Fibroblast of lung (primary cell): ENCODE results near the gene C2orf81. TPM values are rescaled to one million over a fixed set of nuclear protein-coding genes. Genes with fewer than 3 reads are reported as not detected.

Source experiments
- DNase-seq, 2 donors: peaks; one replicate each; pipeline versions ENCODE4 v3.0.0 to v3.0.0-alpha.2; 2010; ENCODE audit warnings: low read depth in 2 of 2
- H2AFZ ChIP-seq: 2 replicates; pipeline ENCODE4 v1.5.1; 2012; ENCODE audit warnings: low read length, control low read depth, inconsistent platforms
- H3K27ac ChIP-seq: 2 replicates; pipeline ENCODE4 v1.5.1; 2011; ENCODE audit warnings: low read length, control low read depth; ENCODE audit not compliant: insufficient read depth
- H3K27me3 ChIP-seq: 2 replicates; pipeline ENCODE4 v1.5.1; 2011; ENCODE audit warnings: mild to moderate bottlenecking, low read length; ENCODE audit not compliant: control insufficient read depth, insufficient read depth
- H3K36me3 ChIP-seq: 2 replicates; pipeline ENCODE4 v1.5.1; 2011; ENCODE audit warnings: low read length; ENCODE audit not compliant: control insufficient read depth, insufficient read depth
- H3K4me1 ChIP-seq: 2 replicates; pipeline ENCODE4 v1.5.1; 2011; ENCODE audit warnings: low read length; ENCODE audit not compliant: control insufficient read depth, insufficient read depth; ENCODE audit errors: extremely low read depth
- H3K4me2 ChIP-seq: 2 replicates; pipeline ENCODE4 v1.5.1; 2011; ENCODE audit warnings: low read length, control low read depth; ENCODE audit not compliant: insufficient read depth; ENCODE audit errors: extremely low read depth
- H3K4me3 ChIP-seq, 4 experiments: fragments of 200-600 bp in 1 of 4; sonication (generic) in 1 of 4; replicated peaks in 1 of 4; 2 replicates each; pipeline ENCODE4 v1.5.1; 2011 to 2016; ENCODE audit warnings: low read length in 4 of 4, low read depth in 3 of 4, mild to moderate bottlenecking in 3 of 4, control low read depth in 2 of 4, inconsistent platforms in 1 of 4, mixed read lengths in 1 of 4; ENCODE audit not compliant: insufficient read depth in 1 of 4; ENCODE audit errors: control extremely low read depth in 1 of 4
- H3K79me2 ChIP-seq: 2 replicates; pipeline ENCODE4 v1.5.1; 2012; ENCODE audit warnings: mild to moderate bottlenecking, low read length, inconsistent platforms; ENCODE audit not compliant: control insufficient read depth, insufficient read depth
- H3K9ac ChIP-seq: 2 replicates; pipeline ENCODE4 v1.5.1; 2011; ENCODE audit warnings: mild to moderate bottlenecking, low read length, control low read depth; ENCODE audit not compliant: insufficient read depth
- H3K9me3 ChIP-seq: 2 replicates; pipeline ENCODE4 v1.5.1; 2012; ENCODE audit warnings: low read depth, low read length; ENCODE audit not compliant: control insufficient read depth, insufficient read depth
- H4K20me1 ChIP-seq: 2 replicates; pipeline ENCODE4 v1.5.1; 2011; ENCODE audit warnings: low read length; ENCODE audit not compliant: control insufficient read depth, insufficient read depth; ENCODE audit errors: extremely low read depth
- EZH2 ChIP-seq: IDR thresholded peaks from 2 replicates; pipeline ENCODE4 v1.5.1; 2012; ENCODE audit warnings: low read length, control low read depth, mild to moderate bottlenecking; ENCODE audit errors: missing control alignments
- polyA plus RNA-seq, 2 donors: library from polyadenylated mRNA; depleted of rRNA in 1 of 2; stranded (reverse) in 1 of 2; unstranded in 1 of 2; fragments of >200 nt; gene quantifications; 2 replicates each; pipeline ENCODE4 v1.2.1, GENCODE V29; 2011 to 2012; ENCODE audit warnings: missing spikeins in 1 of 2
- total RNA-seq: library from RNA; depleted of rRNA; stranded (reverse); fragments of >200 nt; gene quantifications from 2 replicates; pipeline ENCODE4 v1.2.1, GENCODE V29; 2014
- TF ChIP-seq, protein P1 (sequence below), 2 donors: IDR thresholded peaks in 1 of 2; conservative IDR thresholded peaks in 1 of 2; 1 replicate in 1 of 2; 2 replicates in 1 of 2; pipeline ENCODE4 v1.5.1; 2011 to 2012; ENCODE audit warnings: low read length in 2 of 2, control low read depth in 1 of 2, inconsistent platforms in 1 of 2, low read depth in 1 of 2, mild to moderate bottlenecking in 1 of 2

Gene C2orf81
- total and polyA plus RNA-seq, 2 donors (not counting 1 experiment from before 2014, with no cell fraction given) = 0.25 to 1.5 TPM

DNA sequence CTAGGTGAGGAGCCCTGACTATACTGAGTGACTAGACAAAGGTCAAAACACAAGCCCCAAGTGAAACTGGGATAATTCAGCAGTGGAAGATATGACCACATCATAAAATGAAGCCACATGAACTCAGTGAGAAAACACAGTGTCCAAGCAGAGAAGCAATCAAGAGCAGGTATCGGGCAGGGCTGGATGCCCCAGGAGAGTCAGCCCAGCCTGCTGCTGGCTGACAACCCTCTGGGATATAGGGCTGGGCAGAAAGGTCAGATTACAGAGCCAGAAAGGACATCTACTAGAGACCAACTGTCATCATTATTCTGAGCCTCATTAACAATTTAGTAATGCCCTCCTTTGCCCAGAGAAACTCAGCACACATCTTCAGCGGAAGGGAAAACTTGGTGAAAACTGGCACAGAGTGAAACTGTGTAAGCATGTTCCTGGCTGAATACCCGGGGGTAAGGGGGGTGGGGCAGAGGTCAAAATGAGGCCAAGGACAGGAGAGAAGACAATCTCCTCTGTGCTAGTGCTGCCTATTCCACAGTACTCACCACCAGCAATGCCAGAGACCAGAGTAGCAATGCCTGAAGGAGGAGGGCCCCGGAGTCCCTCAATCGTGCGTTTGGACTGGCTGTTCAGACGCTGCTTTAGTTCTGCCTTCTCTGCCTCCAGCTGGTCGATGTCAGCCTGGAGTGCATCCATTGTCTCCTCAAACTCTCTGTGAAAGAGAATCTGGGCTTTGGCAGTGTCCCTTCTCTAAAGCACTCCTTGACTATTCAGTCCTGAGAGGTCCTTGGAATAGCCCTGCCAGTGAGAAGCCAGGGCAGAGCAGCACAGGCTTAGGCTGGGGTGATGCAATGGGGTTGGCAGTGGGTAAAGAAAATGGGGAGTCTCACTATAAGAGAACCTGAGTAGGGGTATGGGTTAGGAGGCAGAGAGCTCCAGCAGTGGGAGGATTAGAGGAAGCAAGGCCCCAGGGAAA is 56.6 kb downstream of the C2orf81 start:
- Histone ChIP-seq H3K79me2 (no peaks in the 10 kb centered on the region), H3K27ac (no peak overlapping the region), H3K9ac (no peak overlapping the region), H3K36me3 (peaks cover 35% of the 10 kb centered on the region), H3K4me2 (no peak overlapping the region), H3K9me3 (no peaks in the 10 kb centered on the region), H3K4me3 (no peak overlapping the region), H2AFZ (no peak overlapping the region), H3K4me1 (no peaks in the 10 kb centered on the region), H4K20me1 (no peaks in the 10 kb centered on the region), H3K27me3 (no peaks in the 10 kb centered on the region)
- no peak for TF ChIP-seq EZH2
- TF ChIP-seq, protein P1, sequence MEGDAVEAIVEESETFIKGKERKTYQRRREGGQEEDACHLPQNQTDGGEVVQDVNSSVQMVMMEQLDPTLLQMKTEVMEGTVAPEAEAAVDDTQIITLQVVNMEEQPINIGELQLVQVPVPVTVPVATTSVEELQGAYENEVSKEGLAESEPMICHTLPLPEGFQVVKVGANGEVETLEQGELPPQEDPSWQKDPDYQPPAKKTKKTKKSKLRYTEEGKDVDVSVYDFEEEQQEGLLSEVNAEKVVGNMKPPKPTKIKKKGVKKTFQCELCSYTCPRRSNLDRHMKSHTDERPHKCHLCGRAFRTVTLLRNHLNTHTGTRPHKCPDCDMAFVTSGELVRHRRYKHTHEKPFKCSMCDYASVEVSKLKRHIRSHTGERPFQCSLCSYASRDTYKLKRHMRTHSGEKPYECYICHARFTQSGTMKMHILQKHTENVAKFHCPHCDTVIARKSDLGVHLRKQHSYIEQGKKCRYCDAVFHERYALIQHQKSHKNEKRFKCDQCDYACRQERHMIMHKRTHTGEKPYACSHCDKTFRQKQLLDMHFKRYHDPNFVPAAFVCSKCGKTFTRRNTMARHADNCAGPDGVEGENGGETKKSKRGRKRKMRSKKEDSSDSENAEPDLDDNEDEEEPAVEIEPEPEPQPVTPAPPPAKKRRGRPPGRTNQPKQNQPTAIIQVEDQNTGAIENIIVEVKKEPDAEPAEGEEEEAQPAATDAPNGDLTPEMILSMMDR (conservative IDR thresholded peaks at IDR 0.05 in 1 of 2, IDR thresholded peaks at IDR 0.05 in 1 of 2; ENCODE audit: low read depth in 1 of 2, low read length in 2 of 2) = no peak
- no peak for DNase-seq

Other genes with a start within 250 kb of the C2orf81 start
- gene MOB1A, start 242.7 kb downstream of the C2orf81 start, total RNA-seq = 80.9 and 87.4 TPM in 2 replicates
- 61.6 and 80.3 TPM in 2 replicates for gene MOB1A, start 242.7 kb downstream of the C2orf81 start, polyA plus RNA-seq
- 325 and 334 TPM in 2 replicates for gene MTHFD2, start 223.0 kb downstream of the C2orf81 start, total RNA-seq
- 72.2 and 95.4 TPM in 2 replicates for gene MTHFD2, start 223.0 kb downstream of the C2orf81 start, polyA plus RNA-seq
- under 0.01 and 0.17 TPM in 2 replicates for gene SLC4A5, start 78.2 kb downstream of the C2orf81 start, total RNA-seq
- 0.12 and 0.19 TPM in 2 replicates for gene SLC4A5, start 78.2 kb downstream of the C2orf81 start, polyA plus RNA-seq
- 157 and 228 TPM in 2 replicates for gene DCTN1, start 41.3 kb downstream of the C2orf81 start, total RNA-seq
- 133 and 193 TPM in 2 replicates for gene DCTN1, start 41.3 kb downstream of the C2orf81 start, polyA plus RNA-seq
- gene WDR54, start 111 bp upstream of the C2orf81 start, total RNA-seq = 23.9 and 27.1 TPM in 2 replicates
- 24.3 and 34.0 TPM in 2 replicates for gene WDR54, start 111 bp upstream of the C2orf81 start, polyA plus RNA-seq
- 11.8 and 16.0 TPM in 2 replicates for gene RTKN, start 20.3 kb upstream of the C2orf81 start, total RNA-seq
- gene RTKN, start 20.3 kb upstream of the C2orf81 start, polyA plus RNA-seq = 8.3 and 10.0 TPM in 2 replicates
- 13.0 and 14.9 TPM in 2 replicates for gene INO80B, start 33.5 kb upstream of the C2orf81 start, total RNA-seq
- gene INO80B, start 33.5 kb upstream of the C2orf81 start, polyA plus RNA-seq = 6.9 TPM in 2 replicates
- gene WBP1, start 36.8 kb upstream of the C2orf81 start, total RNA-seq = 48.8 and 78.1 TPM in 2 replicates
- 43.8 and 45.8 TPM in 2 replicates for gene WBP1, start 36.8 kb upstream of the C2orf81 start, polyA plus RNA-seq
- 49.1 and 56.0 TPM in 2 replicates for gene MOGS, start 43.8 kb upstream of the C2orf81 start, total RNA-seq
- gene MOGS, start 43.8 kb upstream of the C2orf81 start, polyA plus RNA-seq = 37.1 and 39.5 TPM in 2 replicates
- gene MRPL53, start 51.1 kb upstream of the C2orf81 start, total RNA-seq = 38.0 and 45.4 TPM in 2 replicates
- gene MRPL53, start 51.1 kb upstream of the C2orf81 start, polyA plus RNA-seq = 30.1 and 33.9 TPM in 2 replicates
- gene CCDC142, start 61.4 kb upstream of the C2orf81 start, total RNA-seq = 18.5 and 21.3 TPM in 2 replicates
- gene CCDC142, start 61.4 kb upstream of the C2orf81 start, polyA plus RNA-seq = 3.8 and 5.3 TPM in 2 replicates
- gene TTC31, start 61.5 kb upstream of the C2orf81 start, total RNA-seq = 7.7 and 10.7 TPM in 2 replicates
- 11.8 and 12.7 TPM in 2 replicates for gene TTC31, start 61.5 kb upstream of the C2orf81 start, polyA plus RNA-seq
- gene LBX2, start 78.0 kb upstream of the C2orf81 start, total RNA-seq = 1.5 and 3.0 TPM in 2 replicates
- gene LBX2, start 78.0 kb upstream of the C2orf81 start, polyA plus RNA-seq = 0.52 and 0.69 TPM in 2 replicates
- gene PCGF1, start 86.1 kb upstream of the C2orf81 start, total RNA-seq = 31.3 and 35.5 TPM in 2 replicates
- 23.8 and 25.4 TPM in 2 replicates for gene PCGF1, start 86.1 kb upstream of the C2orf81 start, polyA plus RNA-seq
- under 0.01 TPM in 1 of 2 replicates, not detected in the other for gene TLX2, start 92.8 kb upstream of the C2orf81 start, total RNA-seq
- gene TLX2, start 92.8 kb upstream of the C2orf81 start, polyA plus RNA-seq = not detected in 2 replicates
- not detected in 2 replicates for gene DQX1, start 104.6 kb upstream of the C2orf81 start, total RNA-seq
- gene DQX1, start 104.6 kb upstream of the C2orf81 start, polyA plus RNA-seq = not detected in 2 replicates
- 70.4 and 73.7 TPM in 2 replicates for gene AUP1, start 108.1 kb upstream of the C2orf81 start, total RNA-seq
- 54.0 and 81.3 TPM in 2 replicates for gene AUP1, start 108.1 kb upstream of the C2orf81 start, polyA plus RNA-seq
- gene HTRA2, start 108.3 kb upstream of the C2orf81 start, total RNA-seq = 45.7 and 47.8 TPM in 2 replicates
- 18.8 and 25.4 TPM in 2 replicates for gene HTRA2, start 108.3 kb upstream of the C2orf81 start, polyA plus RNA-seq
- gene LOXL3, start 132.3 kb upstream of the C2orf81 start, total RNA-seq = 12.6 and 26.4 TPM in 2 replicates
- gene LOXL3, start 132.3 kb upstream of the C2orf81 start, polyA plus RNA-seq = 13.7 and 20.6 TPM in 2 replicates
- gene DOK1, start 133.1 kb upstream of the C2orf81 start, total RNA-seq = 25.7 and 31.7 TPM in 2 replicates
- gene DOK1, start 133.1 kb upstream of the C2orf81 start, polyA plus RNA-seq = 11.4 and 12.6 TPM in 2 replicates
- not detected in 2 replicates for gene M1AP, start 226.7 kb upstream of the C2orf81 start, total RNA-seq
- 0.07 TPM in 1 of 2 replicates, not detected in the other for gene M1AP, start 226.7 kb upstream of the C2orf81 start, polyA plus RNA-seq
- gene SEMA4F, start 232.6 kb upstream of the C2orf81 start, total RNA-seq = 5.1 and 9.4 TPM in 2 replicates
- 5.9 and 7.3 TPM in 2 replicates for gene SEMA4F, start 232.6 kb upstream of the C2orf81 start, polyA plus RNA-seq